ENCODE results near the gene PTPRD.
A peak's percentile ranks its signal among the peaks of the same experiment; 100 is the strongest.

Gene PTPRD

GRCh38 chr9:10146517-10147331 is 466.1 kb downstream of the PTPRD start:
- DNase-seq, result no peak

DNA sequence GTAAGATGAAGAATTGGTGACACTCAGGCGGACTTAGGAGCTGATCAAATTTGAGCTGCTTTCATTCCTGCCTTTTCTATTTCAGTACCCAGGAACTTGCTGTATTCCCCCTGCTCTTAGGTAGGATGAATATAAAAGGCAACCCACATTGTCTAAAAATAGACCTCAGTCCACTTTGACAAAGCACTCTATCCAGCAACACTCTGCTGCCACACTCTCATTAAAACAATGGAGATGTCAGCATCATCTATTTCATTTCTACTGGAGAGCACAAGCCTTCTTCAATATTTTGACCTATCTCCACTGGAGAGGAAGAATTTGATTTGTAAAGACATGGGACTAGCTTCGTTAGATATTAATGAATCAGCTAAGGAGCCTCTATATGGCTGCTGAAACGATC is 468.4 kb downstream of the PTPRD start:
- DNase-seq, result no peak

GRCh38 chr9:10135553-10135952 is 477.2 kb downstream of the PTPRD start:
- no peak for DNase-seq

- no peak for DNase-seq
Observed at GRCh38 chr9:10134266-10134665, 478.5 kb downstream of the PTPRD start.

GRCh38 chr9:10130061-10130675 is 482.6 kb downstream of the PTPRD start:
- DNase-seq, result no peak

DNA sequence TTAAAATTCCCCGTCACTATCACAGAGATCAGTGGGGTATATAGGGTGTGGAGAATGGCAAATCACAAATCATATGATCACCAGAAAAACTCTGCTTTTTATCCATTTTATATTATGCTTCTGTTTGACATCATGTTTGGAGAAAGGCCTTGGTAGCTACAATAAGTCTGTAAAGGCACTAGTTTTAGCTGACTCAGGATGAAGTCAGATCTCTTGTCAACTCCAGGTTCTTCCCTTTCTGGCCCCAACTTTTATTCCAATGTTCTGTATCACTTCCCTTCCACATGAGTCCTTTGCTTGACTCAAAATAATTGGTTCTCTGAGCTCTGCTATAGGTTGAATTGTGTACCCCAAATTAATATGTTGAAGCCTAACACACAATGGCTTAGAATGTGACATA is 484.9 kb downstream of the PTPRD start:
- no peak for DNase-seq

- DNase-seq, result no peak
Observed at GRCh38 chr9:10112798-10113197, 500.0 kb downstream of the PTPRD start.

GRCh38 chr9:10112070-10112469 is 500.7 kb downstream of the PTPRD start:
- DNase-seq, result no peak

DNA sequence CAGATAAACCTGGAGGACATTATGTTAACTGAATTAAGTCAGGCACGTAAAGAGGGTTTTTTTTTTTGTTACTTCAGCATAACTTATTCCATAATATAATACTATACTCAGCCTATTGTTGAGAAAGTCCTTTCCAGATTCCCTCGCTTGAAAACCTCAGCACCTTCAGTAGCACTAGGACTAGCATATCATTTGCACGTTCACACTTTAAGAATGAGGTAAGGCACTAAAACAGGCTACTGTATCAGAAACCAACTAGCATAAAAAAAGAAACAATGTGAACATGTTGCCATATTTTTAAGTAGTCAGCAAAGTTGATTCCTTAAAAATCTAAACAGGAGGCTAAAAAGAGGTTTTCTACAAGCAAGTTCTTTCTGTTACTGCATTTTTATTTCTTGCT is 504.0 kb downstream of the PTPRD start:
- no peak for DNase-seq

GRCh38 chr9:10104774-10105173 is 508.0 kb downstream of the PTPRD start:
- DNase-seq, result no peak

DNA sequence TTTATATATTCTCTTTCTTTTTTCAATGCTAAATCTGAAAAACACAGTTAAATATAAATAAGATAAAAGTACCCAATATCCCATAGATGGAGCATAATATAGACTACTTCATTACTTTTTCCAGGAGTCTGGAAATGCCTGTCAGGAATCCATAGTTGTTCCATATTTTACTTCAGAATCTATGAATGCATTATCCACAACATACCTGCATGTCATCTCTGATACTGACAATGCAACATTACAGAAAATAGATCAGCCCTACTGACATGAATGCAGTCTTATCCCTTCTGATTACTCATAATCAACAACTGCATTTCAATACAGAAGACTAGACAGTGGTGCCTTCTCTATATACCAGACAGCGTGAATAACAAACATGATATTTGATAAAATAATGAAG is 517.6 kb downstream of the PTPRD start:
- no peak for DNase-seq

GRCh38 chr9:10094563-10094962 is 518.2 kb downstream of the PTPRD start:
- no peak for DNase-seq

DNA sequence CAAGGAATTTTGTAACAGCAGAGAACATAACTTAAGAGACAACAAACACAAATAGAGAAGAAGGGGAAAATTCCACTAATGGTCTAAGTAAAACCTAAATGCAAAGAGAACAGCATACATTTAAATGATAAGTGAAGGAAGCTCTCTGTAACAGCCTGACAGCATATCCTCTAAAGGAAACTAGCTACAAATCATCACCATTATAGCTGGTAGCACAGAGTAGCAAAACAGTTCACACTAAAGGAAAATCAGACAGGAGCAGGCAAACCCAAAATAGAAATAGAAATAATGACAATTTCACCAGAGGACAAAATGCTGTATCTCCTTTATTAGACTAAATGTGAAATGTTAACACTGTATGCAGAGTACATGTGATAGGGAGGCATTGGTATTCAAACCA is 532.8 kb downstream of the PTPRD start:
- DNase-seq, result no peak

DNA sequence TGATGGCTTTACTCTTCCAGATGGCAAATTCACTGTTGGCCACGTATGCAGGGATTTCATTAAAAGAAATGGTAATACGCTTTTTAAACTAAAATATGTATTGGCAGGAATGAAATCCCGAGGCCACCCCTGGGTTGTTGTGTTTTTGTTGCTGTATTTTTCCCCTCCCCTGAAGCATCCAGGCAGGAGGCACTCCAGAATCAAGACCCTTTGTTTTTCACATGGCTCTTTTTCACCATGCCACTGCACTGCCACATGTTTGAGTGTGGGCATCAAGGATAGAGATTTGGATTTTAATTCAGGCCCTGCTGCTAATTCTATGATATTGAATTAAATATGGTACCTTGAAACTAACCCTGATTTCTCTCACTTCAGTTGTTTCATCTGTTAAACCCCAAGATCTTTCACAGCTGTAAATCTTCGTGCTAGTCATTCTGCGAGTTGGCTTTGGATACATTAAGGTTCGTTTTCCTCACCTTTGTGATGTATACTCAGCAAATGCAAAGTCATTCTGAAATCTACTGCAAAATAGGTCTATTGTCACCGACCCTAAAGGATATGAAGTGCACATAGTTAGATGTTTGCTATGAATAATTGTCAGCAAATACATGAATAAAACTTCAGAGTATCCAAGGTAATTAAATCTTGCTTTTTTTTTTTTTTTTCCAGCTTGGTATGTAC is 533.4 kb downstream of the PTPRD start:
- DNase-seq, result peak; percentile 0

- no peak for DNase-seq
Observed at GRCh38 chr9:10071579-10071978, 541.2 kb downstream of the PTPRD start.

- no peak for DNase-seq
Observed at GRCh38 chr9:10062629-10063395, 550.0 kb downstream of the PTPRD start.

GRCh38 chr9:10059044-10059443 is 553.8 kb downstream of the PTPRD start:
- DNase-seq, result no peak

DNA sequence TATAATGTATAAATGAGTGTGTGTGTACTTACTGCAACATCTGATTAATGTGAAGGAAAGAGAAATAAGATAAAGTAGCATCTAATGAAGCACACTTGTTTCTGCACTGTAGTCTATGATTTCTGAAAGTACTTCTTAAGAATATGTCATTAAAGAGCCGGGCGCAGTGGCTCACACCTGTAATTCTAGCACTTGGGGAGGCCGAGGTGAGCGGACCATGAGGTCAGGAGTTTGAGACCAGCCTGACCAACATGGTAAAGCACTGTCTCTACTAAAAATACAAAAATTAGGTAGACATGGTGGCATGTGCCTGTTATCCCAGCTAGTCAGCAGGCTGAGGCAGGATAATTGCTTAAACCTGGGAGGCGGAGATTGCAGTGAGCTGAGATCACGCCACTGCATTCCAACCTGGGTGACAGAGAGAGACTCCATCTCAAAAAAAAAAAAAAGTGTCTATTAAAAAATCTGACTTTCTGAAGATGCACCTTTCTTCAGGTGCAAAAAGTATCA is 556.9 kb downstream of the PTPRD start:
- no peak for DNase-seq

DNA sequence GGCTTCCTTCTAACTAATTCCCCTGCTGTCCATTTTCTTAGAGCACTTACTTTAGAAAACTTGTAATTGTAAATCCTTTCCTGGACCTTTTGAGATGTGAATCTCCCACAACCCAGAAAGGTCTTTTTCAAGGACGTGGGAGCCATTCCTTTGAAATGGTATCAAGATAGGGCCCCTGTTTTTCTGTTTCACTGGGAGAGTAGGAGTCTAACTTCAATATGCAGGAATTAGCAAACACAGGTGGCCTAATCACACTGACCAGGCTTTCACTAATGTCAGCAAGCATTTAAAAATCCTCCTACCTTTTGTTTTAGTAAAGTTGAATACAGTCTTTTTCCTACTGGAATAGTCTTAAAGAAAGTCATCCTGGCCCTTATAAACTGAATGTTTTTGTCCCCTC is 558.3 kb downstream of the PTPRD start:
- DNase-seq, result no peak

DNA sequence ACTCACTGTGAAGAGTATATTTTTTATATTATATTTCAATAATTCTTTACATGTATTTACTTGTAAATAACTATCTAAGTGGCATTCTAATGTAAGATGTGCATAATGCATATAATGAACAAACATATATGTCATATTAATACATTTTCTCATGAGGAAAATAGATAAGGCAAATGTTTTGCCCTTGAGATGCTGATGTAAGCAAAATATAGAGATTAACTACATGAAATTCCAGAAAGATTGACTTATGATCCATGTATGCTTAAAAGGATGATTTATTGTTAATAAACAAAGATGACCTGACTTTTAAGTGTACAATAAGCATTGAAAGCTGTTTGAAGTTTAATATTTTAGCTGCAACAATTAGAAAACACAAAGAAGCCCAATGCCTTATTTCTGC is 559.9 kb downstream of the PTPRD start:
- DNase-seq, result no peak

GRCh38 chr9:10052181-10052580 is 560.6 kb downstream of the PTPRD start:
- DNase-seq, result no peak

- DNase-seq, result no peak
Observed at GRCh38 chr9:10050016-10050415, 562.8 kb downstream of the PTPRD start.

- no peak for DNase-seq
Observed at GRCh38 chr9:10048994-10049393, 563.8 kb downstream of the PTPRD start.
